ENCODE data around the gene GNB2.

Gene GNB2

GRCh38 chr7:100686201-100686821 lies 12.8 kb downstream of the GNB2 start:
- no peaks in the 10 kb centered on the region for H3K9me3 ChIP-seq (ENCODE audit: control insufficient read depth, low read length)
- no peak overlapping the region for H2BK12ac ChIP-seq (ENCODE audit: low read length in 2 of 2)
- no peak overlapping the region for H3K23ac ChIP-seq (ENCODE audit: low read length in 2 of 2)
- H3K27ac ChIP-seq (ENCODE audit: low read length, poor library complexity, severe bottlenecking): no peak overlapping the region
- no peak overlapping the region for H2AK5ac ChIP-seq (ENCODE audit: low read length, severe bottlenecking)
- H2BK5ac ChIP-seq (ENCODE audit: low read depth, low read length, poor library complexity, severe bottlenecking): no peak overlapping the region
- peaks cover 28% of the 10 kb centered on the region for H3K4me1 ChIP-seq (ENCODE audit: control insufficient read depth, insufficient read depth, low read depth, low read length)
- peaks cover 76 to 90% of the 10 kb centered on the region in 2 experiments for H3K36me3 ChIP-seq (ENCODE audit: control insufficient read depth in 1 of 2, insufficient read depth in 2 of 2, low read depth in 1 of 2, low read length in 2 of 2)
- H2AFZ ChIP-seq (ENCODE audit: low read depth, low read length): no peak overlapping the region
- H3K9ac ChIP-seq (ENCODE audit: low read length): no peak overlapping the region
- no peaks in the 10 kb centered on the region for H3K27me3 ChIP-seq (ENCODE audit: control insufficient read depth in 1 of 2, insufficient read depth in 1 of 2, low read length in 2 of 2)
- H4K8ac ChIP-seq (ENCODE audit: low read length): no peak overlapping the region
- no peak overlapping the region for H3K4me3 ChIP-seq (ENCODE audit: insufficient read depth in 1 of 2, low read depth in 1 of 2, low read length in 2 of 2)
- no peak overlapping the region for H2BK120ac ChIP-seq (ENCODE audit: low read depth, low read length)
- no peak overlapping the region for H3K18ac ChIP-seq (ENCODE audit: low read depth in 1 of 2, low read length in 2 of 2)
- no peak overlapping the region for H3K4me2 ChIP-seq (ENCODE audit: low read length, poor library complexity, severe bottlenecking)
- H2BK15ac ChIP-seq (ENCODE audit: low read depth, poor library complexity, severe bottlenecking): no peak overlapping the region
- no peak overlapping the region for H4K91ac ChIP-seq (ENCODE audit: low read length)
- no peak overlapping the region for H3K14ac ChIP-seq (ENCODE audit: low read length in 2 of 2)
- 96% methylated on average over 33 of the region's 33 CpGs for WGBS
- H3K4ac ChIP-seq (ENCODE audit: low read depth in 1 of 2, low read length in 2 of 2): no peak overlapping the region
- H3K79me1 ChIP-seq (replicated peaks; ENCODE audit: low read length, poor library complexity, severe bottlenecking): peaks cover 39% of the 10 kb centered on the region
- no peak for DNase-seq

GRCh38 chr7:100686822-100687211 lies 13.3 kb downstream of the GNB2 start:
- Histone ChIP-seq H4K8ac (ENCODE audit: low read length) (no peak overlapping the region), H2BK5ac (ENCODE audit: low read depth, low read length, poor library complexity, severe bottlenecking) (no peak overlapping the region), H3K79me1 (replicated peaks; ENCODE audit: low read length, poor library complexity, severe bottlenecking) (peaks cover 39% of the 10 kb centered on the region), H2BK15ac (ENCODE audit: low read depth, poor library complexity, severe bottlenecking) (no peak overlapping the region), H3K27me3 (ENCODE audit: control insufficient read depth in 1 of 2, insufficient read depth in 1 of 2, low read length in 2 of 2) (no peaks in the 10 kb centered on the region), H3K36me3 (ENCODE audit: control insufficient read depth in 1 of 2, insufficient read depth in 2 of 2, low read depth in 1 of 2, low read length in 2 of 2) (peaks cover 71 to 85% of the 10 kb centered on the region in 2 experiments), H3K4me1 (ENCODE audit: control insufficient read depth, insufficient read depth, low read depth, low read length) (peaks cover 26% of the 10 kb centered on the region), H2BK12ac (ENCODE audit: low read length in 2 of 2) (no peak overlapping the region), H3K9ac (ENCODE audit: low read length) (no peak overlapping the region), H2AK5ac (ENCODE audit: low read length, severe bottlenecking) (no peak overlapping the region), H3K9me3 (ENCODE audit: control insufficient read depth, low read length) (no peaks in the 10 kb centered on the region), H4K91ac (ENCODE audit: low read length) (no peak overlapping the region), H3K27ac (ENCODE audit: low read length, poor library complexity, severe bottlenecking) (no peak overlapping the region), H3K4ac (ENCODE audit: low read depth in 1 of 2, low read length in 2 of 2) (no peak overlapping the region), H3K4me3 (ENCODE audit: insufficient read depth in 1 of 2, low read depth in 1 of 2, low read length in 2 of 2) (no peak overlapping the region), H3K14ac (ENCODE audit: low read length in 2 of 2) (no peak overlapping the region), H3K18ac (ENCODE audit: low read depth in 1 of 2, low read length in 2 of 2) (no peak overlapping the region), H3K4me2 (ENCODE audit: low read length, poor library complexity, severe bottlenecking) (no peak overlapping the region), H3K23ac (ENCODE audit: low read length in 2 of 2) (no peak overlapping the region), H2BK120ac (ENCODE audit: low read depth, low read length) (no peak overlapping the region), H2AFZ (ENCODE audit: low read depth, low read length) (no peak overlapping the region)
- no peak for DNase-seq
- WGBS: 94% methylated on average over 17 of the region's 17 CpGs

- Histone ChIP-seq H4K8ac (ENCODE audit: low read length) (no peak overlapping the region), H2AK5ac (ENCODE audit: low read length, severe bottlenecking) (no peak overlapping the region), H3K27ac (ENCODE audit: low read length, poor library complexity, severe bottlenecking) (no peak overlapping the region), H2BK15ac (ENCODE audit: low read depth, poor library complexity, severe bottlenecking) (no peak overlapping the region), H3K4me2 (ENCODE audit: low read length, poor library complexity, severe bottlenecking) (no peak overlapping the region), H2BK5ac (ENCODE audit: low read depth, low read length, poor library complexity, severe bottlenecking) (no peak overlapping the region), H3K18ac (ENCODE audit: low read depth in 1 of 2, low read length in 2 of 2) (no peak overlapping the region), H3K23ac (ENCODE audit: low read length in 2 of 2) (no peak overlapping the region), H3K14ac (ENCODE audit: low read length in 2 of 2) (no peak overlapping the region), H2BK12ac (ENCODE audit: low read length in 2 of 2) (no peak overlapping the region), H3K4me3 (ENCODE audit: insufficient read depth in 1 of 2, low read depth in 1 of 2, low read length in 2 of 2) (no peak overlapping the region), H3K9ac (ENCODE audit: low read length) (no peak overlapping the region), H4K91ac (ENCODE audit: low read length) (no peak overlapping the region), H3K79me1 (replicated peaks; ENCODE audit: low read length, poor library complexity, severe bottlenecking) (peaks cover 39% of the 10 kb centered on the region), H3K27me3 (ENCODE audit: control insufficient read depth in 1 of 2, insufficient read depth in 1 of 2, low read length in 2 of 2) (no peaks in the 10 kb centered on the region), H3K4ac (ENCODE audit: low read depth in 1 of 2, low read length in 2 of 2) (no peak overlapping the region), H2BK120ac (ENCODE audit: low read depth, low read length) (no peak overlapping the region), H3K4me1 (ENCODE audit: control insufficient read depth, insufficient read depth, low read depth, low read length) (peaks cover 26% of the 10 kb centered on the region), H3K36me3 (ENCODE audit: control insufficient read depth in 1 of 2, insufficient read depth in 2 of 2, low read depth in 1 of 2, low read length in 2 of 2) (peaks cover 67 to 81% of the 10 kb centered on the region in 2 experiments), H3K9me3 (ENCODE audit: control insufficient read depth, low read length) (no peaks in the 10 kb centered on the region), H2AFZ (ENCODE audit: low read depth, low read length) (no peak overlapping the region)
- no peak for DNase-seq
- WGBS: 95% methylated on average over 22 of the region's 22 CpGs
Observed at GRCh38 chr7:100687261-100687660, 13.7 kb downstream of the GNB2 start.

GRCh38 chr7:100687751-100688300 lies 14.3 kb downstream of the GNB2 start:
- H3K4me1 ChIP-seq (ENCODE audit: control insufficient read depth, insufficient read depth, low read depth, low read length): peaks cover 25% of the 10 kb centered on the region
- no peak overlapping the region for H2BK120ac ChIP-seq (ENCODE audit: low read depth, low read length)
- H3K9me3 ChIP-seq (ENCODE audit: control insufficient read depth, low read length): no peaks in the 10 kb centered on the region
- H3K18ac ChIP-seq (ENCODE audit: low read depth in 1 of 2, low read length in 2 of 2): peak overlapping the region in 1 of 2 experiments; percentile 18
- no peak overlapping the region for H3K4me2 ChIP-seq (ENCODE audit: low read length, poor library complexity, severe bottlenecking)
- no peak overlapping the region for H3K9ac ChIP-seq (ENCODE audit: low read length)
- DNase-seq: no peak
- peak overlapping the region in 1 of 2 experiments; percentile 10 for H2BK12ac ChIP-seq (ENCODE audit: low read length in 2 of 2)
- H3K23ac ChIP-seq (ENCODE audit: low read length in 2 of 2): no peak overlapping the region
- no peak overlapping the region for H4K91ac ChIP-seq (ENCODE audit: low read length)
- H3K27ac ChIP-seq (ENCODE audit: low read length, poor library complexity, severe bottlenecking): no peak overlapping the region
- no peak overlapping the region for H3K14ac ChIP-seq (ENCODE audit: low read length in 2 of 2)
- peaks cover 39% of the 10 kb centered on the region for H3K79me1 ChIP-seq (replicated peaks; ENCODE audit: low read length, poor library complexity, severe bottlenecking)
- WGBS: 73% methylated on average over 24 of the region's 25 CpGs
- H2BK15ac ChIP-seq (ENCODE audit: low read depth, poor library complexity, severe bottlenecking): no peak overlapping the region
- no peak overlapping the region for H4K8ac ChIP-seq (ENCODE audit: low read length)
- no peak overlapping the region for H2AFZ ChIP-seq (ENCODE audit: low read depth, low read length)
- no peaks in the 10 kb centered on the region for H3K27me3 ChIP-seq (ENCODE audit: control insufficient read depth in 1 of 2, insufficient read depth in 1 of 2, low read length in 2 of 2)
- H2AK5ac ChIP-seq (ENCODE audit: low read length, severe bottlenecking): no peak overlapping the region
- H3K36me3 ChIP-seq (ENCODE audit: control insufficient read depth in 1 of 2, insufficient read depth in 2 of 2, low read depth in 1 of 2, low read length in 2 of 2): peaks cover 61 to 75% of the 10 kb centered on the region in 2 experiments
- H3K4ac ChIP-seq (ENCODE audit: low read depth in 1 of 2, low read length in 2 of 2): no peak overlapping the region
- H2BK5ac ChIP-seq (ENCODE audit: low read depth, low read length, poor library complexity, severe bottlenecking): no peak overlapping the region
- H3K4me3 ChIP-seq (ENCODE audit: insufficient read depth in 1 of 2, low read depth in 1 of 2, low read length in 2 of 2): no peak overlapping the region

All from mesenchymal stem cell (in vitro differentiated cells and primary cell).